MM.1S (cell line): ENCODE results near the gene METAP2.

Source experiments
- DNase-seq: peaks from one replicate; pipeline ENCODE4 v3.0.0-alpha.2; 2015
- H2AFZ ChIP-seq: fragments of 300-600 bp; sonication (generic); 2 replicates; pipeline ENCODE4 v1.6.0; 2016; ENCODE audit warnings: antibody characterized with exemption, low read length
- H3F3A ChIP-seq: fragments of 300-600 bp; sonication (generic); 2 replicates; pipeline ENCODE4 v1.6.1; 2016; ENCODE audit warnings: mild to moderate bottlenecking, antibody characterized with exemption, low read length, moderate library complexity, mixed read lengths; ENCODE audit not compliant: insufficient read depth
- H3K27ac ChIP-seq: fragments of 300-600 bp; sonication (generic); 2 replicates; pipeline ENCODE4 v1.5.1; 2016; ENCODE audit warnings: mild to moderate bottlenecking, low read length
- H3K27me3 ChIP-seq: fragments of 300-600 bp; sonication (generic); replicated peaks from 2 replicates; pipeline ENCODE4 v1.6.0; 2016; ENCODE audit warnings: low read length; ENCODE audit not compliant: insufficient read depth
- H3K36me3 ChIP-seq: fragments of 300-600 bp; sonication (generic); replicated peaks from 2 replicates; pipeline ENCODE4 v1.6.1; 2016; ENCODE audit warnings: mild to moderate bottlenecking, low read length, mixed read lengths; ENCODE audit not compliant: insufficient read depth
- H3K4me1 ChIP-seq: fragments of 300-600 bp; sonication (generic); 2 replicates; pipeline ENCODE4 v1.6.1; 2016; ENCODE audit warnings: low read length, mixed read lengths
- H3K4me2 ChIP-seq: fragments of 300-600 bp; sonication (generic); 2 replicates; pipeline ENCODE4 v1.6.0; 2016; ENCODE audit warnings: low read depth, low read length
- H3K4me3 ChIP-seq: fragments of 300-600 bp; sonication (generic); 2 replicates; pipeline ENCODE4 v1.5.1; 2016; ENCODE audit warnings: low read length, mixed read lengths
- H3K79me2 ChIP-seq: fragments of 300-600 bp; sonication (generic); 2 replicates; pipeline ENCODE4 v1.6.1; 2016; ENCODE audit warnings: mixed run types, low read length, mixed read lengths
- H3K9ac ChIP-seq: fragments of 300-600 bp; sonication (generic); 2 replicates; pipeline ENCODE4 v1.6.1; 2016; ENCODE audit warnings: low read length, mixed read lengths
- H3K9me2 ChIP-seq: fragments of 300-600 bp; sonication (generic); replicated peaks from 2 replicates; pipeline ENCODE4 v1.6.1; 2016; ENCODE audit warnings: mild to moderate bottlenecking, low read length, mixed read lengths; ENCODE audit not compliant: insufficient read depth
- H3K9me3 ChIP-seq: fragments of 300-600 bp; sonication (generic); replicated peaks from 2 replicates; pipeline ENCODE4 v1.6.1; 2016; ENCODE audit warnings: mild to moderate bottlenecking, low read length, mixed read lengths; ENCODE audit not compliant: insufficient read depth
- H4K20me1 ChIP-seq: fragments of 300-600 bp; sonication (generic); 2 replicates; pipeline ENCODE4 v1.6.1; 2016; ENCODE audit warnings: mild to moderate bottlenecking, low read length, moderate library complexity, mixed read lengths; ENCODE audit not compliant: insufficient read depth
- EZH2 ChIP-seq: fragments of 300-600 bp; sonication (generic); optimal IDR thresholded peaks from 2 replicates; pipeline ENCODE3; 2017; ENCODE audit warnings: low read depth, mild to moderate bottlenecking, antibody characterized with exemption, low read length, mixed read lengths
- EZH2phosphoT487 ChIP-seq: fragments of 300-600 bp; sonication (generic); IDR thresholded peaks from 2 replicates; pipeline ENCODE4 v1.6.1; 2018; ENCODE audit warnings: antibody characterized with exemption, low read length
- TF ChIP-seq, protein P1 (sequence below): fragments of 300-600 bp; sonication (generic); IDR thresholded peaks from 2 replicates; pipeline ENCODE4 v1.5.1; 2016; ENCODE audit warnings: antibody characterized with exemption, low read length, mixed read lengths

METAP2 gene

DNA sequence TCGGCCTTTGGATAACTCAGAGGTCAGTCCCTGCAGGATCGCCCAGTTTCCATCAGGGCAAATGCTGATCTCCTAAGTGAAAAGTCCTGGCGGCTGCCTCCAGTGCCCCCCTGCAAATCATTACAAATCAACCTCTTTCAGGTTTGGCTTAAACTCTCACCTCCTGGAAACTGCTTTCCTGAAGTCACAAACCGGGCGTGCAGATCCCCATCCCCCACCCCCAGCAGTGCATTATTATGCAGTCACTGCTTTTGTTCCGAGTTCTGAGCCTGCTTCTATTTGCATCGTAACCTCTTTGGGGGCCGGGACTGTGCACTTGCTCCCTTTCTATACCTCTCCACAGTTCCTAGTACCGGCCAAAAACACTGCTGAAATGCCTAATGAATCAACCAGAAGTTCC, 77.4 kb downstream of the METAP2 start, which contains the start of gene USP44:
USP44 (minus strand) TSS at position 172 of the 400 bp plus-strand sequence. CDS start 17,220 bp downstream, outside the sequence.
- H3K9ac ChIP-seq: no peak within 1 kb of the TSS
- no peak within 1 kb of the TSS for H3K4me2 ChIP-seq
- DNase-seq: no peak
- no peak within 1 kb of the TSS for H3K4me3 ChIP-seq
- H3F3A ChIP-seq: no peaks in the 10 kb centered on the region
- H3K27ac ChIP-seq: no peak within 1 kb of the TSS
- H3K79me2 ChIP-seq: no peaks in the 10 kb centered on the region
- H3K9me3 ChIP-seq: no peaks in the 10 kb centered on the region
- H3K9me2 ChIP-seq: no peaks in the 10 kb centered on the region
- no peaks in the 10 kb centered on the region for H3K36me3 ChIP-seq
- H3K4me1 ChIP-seq: no peaks in the 10 kb centered on the region
- 0 out of 2 replicates have a peak, but pooled peaks cover 3% of the 10 kb centered on the region for H3K27me3 ChIP-seq
- no peak for TF ChIP-seq EZH2
- TF ChIP-seq, protein P1, sequence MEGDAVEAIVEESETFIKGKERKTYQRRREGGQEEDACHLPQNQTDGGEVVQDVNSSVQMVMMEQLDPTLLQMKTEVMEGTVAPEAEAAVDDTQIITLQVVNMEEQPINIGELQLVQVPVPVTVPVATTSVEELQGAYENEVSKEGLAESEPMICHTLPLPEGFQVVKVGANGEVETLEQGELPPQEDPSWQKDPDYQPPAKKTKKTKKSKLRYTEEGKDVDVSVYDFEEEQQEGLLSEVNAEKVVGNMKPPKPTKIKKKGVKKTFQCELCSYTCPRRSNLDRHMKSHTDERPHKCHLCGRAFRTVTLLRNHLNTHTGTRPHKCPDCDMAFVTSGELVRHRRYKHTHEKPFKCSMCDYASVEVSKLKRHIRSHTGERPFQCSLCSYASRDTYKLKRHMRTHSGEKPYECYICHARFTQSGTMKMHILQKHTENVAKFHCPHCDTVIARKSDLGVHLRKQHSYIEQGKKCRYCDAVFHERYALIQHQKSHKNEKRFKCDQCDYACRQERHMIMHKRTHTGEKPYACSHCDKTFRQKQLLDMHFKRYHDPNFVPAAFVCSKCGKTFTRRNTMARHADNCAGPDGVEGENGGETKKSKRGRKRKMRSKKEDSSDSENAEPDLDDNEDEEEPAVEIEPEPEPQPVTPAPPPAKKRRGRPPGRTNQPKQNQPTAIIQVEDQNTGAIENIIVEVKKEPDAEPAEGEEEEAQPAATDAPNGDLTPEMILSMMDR: no peak
- TF ChIP-seq EZH2phosphoT487: no peak
- H2AFZ ChIP-seq: no peak within 1 kb of the TSS
- no peaks in the 10 kb centered on the region for H4K20me1 ChIP-seq

DNA sequence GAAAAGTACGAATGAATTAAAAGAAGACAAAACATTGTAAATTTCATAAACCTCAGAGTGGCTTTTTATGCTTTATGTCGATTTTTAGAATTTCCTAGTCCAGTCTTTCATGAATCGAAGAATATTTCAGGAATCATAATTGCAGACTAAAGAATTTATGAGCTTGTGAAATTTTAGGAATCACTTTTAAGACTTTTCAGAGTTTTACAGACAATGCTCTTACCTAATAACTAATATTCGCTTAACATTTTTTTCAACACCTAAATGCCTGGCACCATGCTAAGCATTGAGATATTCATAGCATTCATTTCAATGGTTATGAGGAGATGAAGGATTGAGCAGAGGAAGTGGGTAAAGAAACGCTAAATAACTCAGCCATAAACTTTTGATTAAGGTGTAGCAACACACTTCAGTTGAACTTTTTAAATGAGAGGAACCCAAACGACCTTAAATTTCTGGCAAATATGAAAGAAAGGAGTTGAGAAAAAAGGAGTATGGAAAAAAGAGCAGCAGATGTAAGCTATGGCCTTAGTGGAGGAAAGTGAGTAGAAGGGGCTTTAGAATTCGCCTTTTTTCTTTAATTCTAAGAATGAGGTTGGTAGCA, 78.1 kb downstream of the METAP2 start:
- no peaks in the 10 kb centered on the region for H3K9me2 ChIP-seq
- no peaks in the 10 kb centered on the region for H3K79me2 ChIP-seq
- no peak overlapping the region for H2AFZ ChIP-seq
- no peaks in the 10 kb centered on the region for H3K4me1 ChIP-seq
- H3K36me3 ChIP-seq: no peaks in the 10 kb centered on the region
- no peak overlapping the region for H3K4me2 ChIP-seq
- 0 out of 2 replicates have a peak, but pooled peaks cover 3% of the 10 kb centered on the region for H3K27me3 ChIP-seq
- H4K20me1 ChIP-seq: no peaks in the 10 kb centered on the region
- H3K4me3 ChIP-seq: no peak overlapping the region
- no peaks in the 10 kb centered on the region for H3K9me3 ChIP-seq
- H3F3A ChIP-seq: no peaks in the 10 kb centered on the region
- H3K9ac ChIP-seq: no peak overlapping the region
- no peak for DNase-seq
- no peak overlapping the region for H3K27ac ChIP-seq
- TF ChIP-seq, protein P1: no peak
- no peak for TF ChIP-seq EZH2
- no peak for TF ChIP-seq EZH2phosphoT487

DNA sequence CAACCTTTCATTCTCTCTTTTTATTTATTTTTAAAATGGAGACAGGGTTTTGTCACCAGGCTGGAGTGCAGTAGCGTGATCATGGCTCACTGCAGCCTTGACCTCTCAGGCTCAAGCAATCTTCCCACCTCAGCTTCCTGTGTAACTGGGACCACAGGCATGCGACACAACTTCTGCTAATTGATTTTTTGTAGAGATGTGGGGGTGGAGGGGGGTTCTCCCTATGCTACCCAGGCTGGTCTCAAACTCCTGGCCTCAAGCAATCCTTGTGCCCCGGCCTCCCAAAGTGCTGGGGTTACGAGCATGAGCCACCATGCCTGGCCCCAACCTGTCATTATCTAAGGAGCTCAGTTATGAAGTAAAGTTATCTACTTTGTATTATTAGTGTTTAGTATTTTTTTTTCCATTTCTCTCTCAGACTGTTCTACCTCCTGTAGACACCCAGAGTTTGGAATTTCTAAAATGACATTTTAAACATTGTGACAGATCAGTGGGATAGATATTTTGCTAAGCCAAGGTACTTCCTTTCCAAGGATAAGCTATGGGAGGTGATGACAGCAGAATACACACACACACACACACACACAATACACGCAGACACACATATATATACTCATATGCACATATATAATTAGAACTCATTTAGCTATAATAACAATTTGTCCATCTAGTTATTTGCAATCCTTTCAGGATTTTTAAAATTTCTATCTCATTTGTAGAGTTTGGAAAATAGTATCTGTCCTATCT, 79.4 kb downstream of the METAP2 start:
- TF ChIP-seq, protein P1: no peak
- TF ChIP-seq EZH2phosphoT487 (no peak), EZH2 (no peak)
- no peaks in the 10 kb centered on the region for H3K79me2 ChIP-seq
- H3K4me3 ChIP-seq: no peak overlapping the region
- no peaks in the 10 kb centered on the region for H3K27me3 ChIP-seq
- no peaks in the 10 kb centered on the region for H3K36me3 ChIP-seq
- H3K4me2 ChIP-seq: no peak overlapping the region
- H4K20me1 ChIP-seq: no peaks in the 10 kb centered on the region
- DNase-seq: no peak
- H3K9ac ChIP-seq: no peak overlapping the region
- H3K4me1 ChIP-seq: no peaks in the 10 kb centered on the region
- no peaks in the 10 kb centered on the region for H3F3A ChIP-seq
- H3K27ac ChIP-seq: no peak overlapping the region
- no peak overlapping the region for H2AFZ ChIP-seq
- H3K9me2 ChIP-seq: no peaks in the 10 kb centered on the region
- no peaks in the 10 kb centered on the region for H3K9me3 ChIP-seq
